ENCODE results near the gene REPS2.

Gene REPS2

GRCh38 chrX:16916561-16916960, 29.9 kb upstream of the REPS2 start:
- H3K27me3 ChIP-seq (replicated peaks; ENCODE audit: control insufficient read depth, insufficient read depth, low read length) = no peaks in the 10 kb centered on the region
- no peak overlapping the region for H3K4me3 ChIP-seq (replicated peaks; ENCODE audit: low read depth, low read length)
- TF ChIP-seq CTCF (IDR thresholded peaks at IDR 0.05; ENCODE audit: insufficient read depth, low read length, poor library complexity, severe bottlenecking) = no peak
- DNase-seq (ENCODE audit: extremely low read depth, insufficient read length) = no peak
- H3K36me3 ChIP-seq (ENCODE audit: control insufficient read depth, insufficient read depth, low read length) = no peaks in the 10 kb centered on the region

- no peak for TF ChIP-seq CTCF (IDR thresholded peaks at IDR 0.05; ENCODE audit: insufficient read depth, low read length, poor library complexity, severe bottlenecking)
- DNase-seq (ENCODE audit: extremely low read depth, insufficient read length) = no peak
- no peaks in the 10 kb centered on the region for H3K36me3 ChIP-seq (ENCODE audit: control insufficient read depth, insufficient read depth, low read length)
- no peak overlapping the region for H3K4me3 ChIP-seq (replicated peaks; ENCODE audit: low read depth, low read length)
- no peaks in the 10 kb centered on the region for H3K27me3 ChIP-seq (replicated peaks; ENCODE audit: control insufficient read depth, insufficient read depth, low read length)
These were observed 29.3 kb upstream of the REPS2 start for GRCh38 chrX:16917120-16917519.

GRCh38 chrX:16918979-16919378, 27.5 kb upstream of the REPS2 start:
- no peak for TF ChIP-seq CTCF (IDR thresholded peaks at IDR 0.05; ENCODE audit: insufficient read depth, low read length, poor library complexity, severe bottlenecking)
- H3K4me3 ChIP-seq (replicated peaks; ENCODE audit: low read depth, low read length) = no peak overlapping the region
- no peaks in the 10 kb centered on the region for H3K27me3 ChIP-seq (replicated peaks; ENCODE audit: control insufficient read depth, insufficient read depth, low read length)
- no peaks in the 10 kb centered on the region for H3K36me3 ChIP-seq (ENCODE audit: control insufficient read depth, insufficient read depth, low read length)
- DNase-seq (ENCODE audit: extremely low read depth, insufficient read length) = no peak

GRCh38 chrX:16920075-16920474, 26.4 kb upstream of the REPS2 start:
- Histone ChIP-seq H3K4me3 (replicated peaks; ENCODE audit: low read depth, low read length) (no peak overlapping the region), H3K27me3 (replicated peaks; ENCODE audit: control insufficient read depth, insufficient read depth, low read length) (no peaks in the 10 kb centered on the region), H3K36me3 (ENCODE audit: control insufficient read depth, insufficient read depth, low read length) (no peaks in the 10 kb centered on the region)
- no peak for TF ChIP-seq CTCF (IDR thresholded peaks at IDR 0.05; ENCODE audit: insufficient read depth, low read length, poor library complexity, severe bottlenecking)
- DNase-seq (ENCODE audit: extremely low read depth, insufficient read length) = no peak

- Histone ChIP-seq H3K36me3 (ENCODE audit: control insufficient read depth, insufficient read depth, low read length) (no peaks in the 10 kb centered on the region), H3K27me3 (replicated peaks; ENCODE audit: control insufficient read depth, insufficient read depth, low read length) (no peaks in the 10 kb centered on the region), H3K4me3 (replicated peaks; ENCODE audit: low read depth, low read length) (no peak overlapping the region)
- no peak for TF ChIP-seq CTCF (IDR thresholded peaks at IDR 0.05; ENCODE audit: insufficient read depth, low read length, poor library complexity, severe bottlenecking)
- DNase-seq (ENCODE audit: extremely low read depth, insufficient read length) = no peak
These were observed 23.3 kb upstream of the REPS2 start for GRCh38 chrX:16923157-16923556.
